ENCODE results near the gene FAM3B. TPM values are rescaled to one million over a fixed set of nuclear protein-coding genes. Genes with fewer than 3 reads are reported as not detected.
A peak's percentile ranks its signal among the peaks of the same experiment; 100 is the strongest.
"Not testable (repeated sequence)": the region's sequence is repeated elsewhere in the genome, so short reads cannot be mapped to it uniquely, and the experiment has no call there.

The FAM3B gene, protein sequence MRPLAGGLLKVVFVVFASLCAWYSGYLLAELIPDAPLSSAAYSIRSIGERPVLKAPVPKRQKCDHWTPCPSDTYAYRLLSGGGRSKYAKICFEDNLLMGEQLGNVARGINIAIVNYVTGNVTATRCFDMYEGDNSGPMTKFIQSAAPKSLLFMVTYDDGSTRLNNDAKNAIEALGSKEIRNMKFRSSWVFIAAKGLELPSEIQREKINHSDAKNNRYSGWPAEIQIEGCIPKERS
- 0.21 TPM in 1 of 2 replicates, not detected in the other for polyA plus RNA-seq (2014; cell fraction: cytosol; rRNA removed)
- polyA plus RNA-seq (2014; cell fraction: nucleus; rRNA removed) = not detected in 2 replicates

DNA sequence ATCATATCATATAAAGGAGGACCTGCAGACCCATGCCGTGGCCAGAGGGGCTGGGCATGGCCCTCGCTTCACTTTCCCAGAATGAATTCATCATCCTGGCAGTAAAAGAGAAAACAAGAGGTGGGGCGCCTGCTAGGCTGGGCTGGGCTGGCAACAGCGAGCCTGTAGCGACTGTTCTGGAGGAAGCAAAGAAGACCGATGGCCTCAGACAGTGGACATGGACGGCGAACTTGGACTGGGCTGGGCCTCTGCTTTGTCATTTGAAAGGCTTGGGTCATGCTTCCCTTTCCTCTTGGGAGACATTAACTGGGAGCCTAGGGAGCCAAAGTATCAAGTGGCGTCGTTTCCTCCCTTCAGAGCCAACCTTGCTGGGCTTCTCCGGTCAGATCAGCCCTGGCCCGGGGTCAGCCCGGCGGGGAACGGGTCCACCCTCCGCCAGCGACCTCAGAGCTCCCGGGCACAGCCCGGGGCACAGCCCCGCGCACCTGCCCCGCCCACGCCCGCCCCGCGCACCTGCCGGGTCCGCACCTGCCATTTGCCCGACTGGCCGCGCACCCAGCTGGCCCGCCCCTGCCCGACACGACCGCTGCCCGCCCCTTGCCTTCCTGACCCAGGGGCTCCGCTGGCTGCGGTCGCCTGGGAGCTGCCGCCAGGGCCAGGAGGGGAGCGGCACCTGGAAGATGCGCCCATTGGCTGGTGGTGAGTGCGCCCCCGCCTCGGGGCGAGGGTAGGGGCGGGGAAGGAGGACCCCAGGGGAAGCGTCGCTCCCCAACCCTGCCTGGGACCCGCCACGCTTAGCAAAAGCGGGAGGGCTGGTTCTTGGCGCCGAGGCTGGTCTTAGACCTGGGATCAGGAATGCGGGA lies at the start of gene FAM3B:
Gene FAM3B (plus strand): TSS at position 602 of the 863 bp plus-strand sequence. CDS start 79 bp downstream, at position 681.
- no peak for DNase-seq (ENCODE audit: low spot score)

DNA sequence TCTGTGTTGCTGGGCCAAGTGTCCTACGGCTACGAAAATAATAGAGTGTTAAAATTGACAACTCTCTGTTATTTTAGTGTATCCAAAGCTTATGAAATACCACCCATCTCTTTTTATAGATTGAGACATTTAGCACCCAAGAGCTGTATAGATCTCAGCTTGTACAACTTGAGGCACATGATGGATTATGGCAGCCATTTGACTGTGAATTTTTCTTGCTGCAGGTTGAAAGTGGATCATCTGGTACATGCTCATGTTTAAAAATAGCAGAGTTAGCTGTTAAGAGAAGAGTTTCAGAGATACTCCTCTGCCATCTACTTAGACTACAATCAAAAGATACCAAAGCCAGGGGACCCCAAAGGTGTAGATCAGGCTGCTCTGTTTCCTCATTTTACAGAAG lies 49.3 kb upstream of the FAM3B start:
- DNase-seq (ENCODE audit: low spot score) = no peak

DNA sequence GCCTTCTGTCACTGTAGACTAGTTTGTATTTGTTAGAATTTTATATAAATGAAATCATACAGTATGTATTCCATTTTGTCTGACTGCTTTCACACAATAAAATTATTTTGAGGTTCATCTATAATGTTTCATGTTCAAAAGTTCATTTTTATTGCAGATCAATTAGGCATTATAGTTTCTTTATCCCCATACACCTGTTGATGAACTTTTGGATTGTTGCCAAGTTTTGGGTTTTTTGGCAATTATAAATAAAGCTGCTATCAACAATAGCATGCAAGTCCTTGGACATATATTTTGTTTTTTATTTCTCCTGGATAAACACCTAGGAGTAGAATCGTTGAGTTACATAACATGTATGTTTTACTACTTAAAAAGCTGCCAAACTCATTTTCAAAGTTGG lies 47.1 kb upstream of the FAM3B start:
- no peak for DNase-seq (ENCODE audit: low spot score)

DNA sequence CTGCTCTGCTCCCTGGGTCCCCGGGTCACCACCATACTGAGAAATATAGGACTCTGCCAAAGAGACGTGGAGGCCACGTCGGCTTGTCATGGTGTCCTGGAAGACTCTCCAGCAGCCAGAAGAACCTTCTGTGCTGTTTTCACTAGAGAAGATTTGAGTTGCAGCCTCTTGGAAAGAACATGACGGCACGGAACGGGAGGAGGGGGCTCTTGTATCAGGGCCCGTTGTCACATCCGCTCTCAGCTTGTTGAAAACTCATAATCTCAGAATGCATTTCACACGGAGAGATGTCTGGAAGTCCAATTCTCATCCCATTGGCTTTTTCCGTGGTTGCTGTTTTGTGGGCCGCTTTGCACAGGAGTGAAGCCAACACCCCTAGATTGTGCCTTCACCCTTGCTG lies 39.4 kb upstream of the FAM3B start:
- DNase-seq (ENCODE audit: low spot score) = no peak

DNA sequence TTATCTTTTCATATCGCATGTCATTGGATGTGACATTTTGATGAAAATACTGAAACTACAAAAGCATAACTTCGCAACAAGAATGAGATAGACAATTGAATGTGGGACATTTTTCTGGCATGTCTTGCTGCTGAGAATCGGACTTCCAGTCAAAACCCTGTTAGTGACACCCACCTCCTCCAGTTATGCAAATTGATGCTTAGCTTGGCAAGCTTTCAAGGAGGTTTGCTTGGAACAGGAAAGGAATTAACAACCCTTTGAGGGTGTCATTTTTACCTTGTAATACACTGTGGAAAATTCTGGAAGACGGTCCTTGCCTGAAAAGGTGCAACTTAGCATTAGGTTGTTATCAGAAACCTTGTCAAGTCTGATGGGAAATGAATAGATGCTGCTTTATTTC lies 38.8 kb upstream of the FAM3B start:
- DNase-seq (ENCODE audit: low spot score) = no peak

DNA sequence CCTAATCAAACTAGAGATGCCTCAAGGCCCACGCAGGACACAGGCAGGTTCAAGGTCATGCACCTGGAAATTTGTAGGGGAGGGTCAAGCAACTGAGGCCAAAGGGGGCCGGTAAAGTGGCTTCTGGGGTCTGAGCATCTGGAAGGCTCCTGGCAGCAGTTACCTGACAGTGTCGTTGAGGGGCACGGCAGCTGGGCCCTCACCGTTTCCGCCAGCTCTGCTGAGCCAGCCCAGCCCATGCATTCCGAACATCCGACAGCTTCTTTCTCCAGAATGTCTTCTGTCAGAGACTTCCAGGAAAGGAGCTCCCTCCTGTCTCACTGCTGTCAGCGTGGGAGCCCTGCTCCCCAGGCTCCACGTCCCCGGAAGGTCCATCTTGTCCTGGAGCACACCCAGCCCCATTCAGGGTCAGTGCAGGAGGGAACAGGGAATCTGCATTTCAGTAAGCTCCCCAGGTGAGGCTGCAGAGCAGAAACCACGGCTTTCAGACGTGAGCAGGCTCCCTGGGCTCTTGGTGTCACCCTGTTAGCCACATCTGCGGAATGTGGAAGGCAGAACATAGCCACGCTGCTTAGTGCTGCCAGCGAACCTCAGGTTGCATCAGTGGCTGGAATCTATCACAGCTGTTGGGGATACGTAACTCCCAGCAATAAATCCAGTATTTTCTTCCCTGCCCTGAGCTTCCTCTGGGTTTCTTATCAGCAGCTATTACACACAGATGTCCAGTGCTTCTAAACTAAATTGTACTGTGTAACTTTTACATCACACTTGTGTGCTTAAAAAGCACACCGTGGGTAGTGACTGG lies 36.3 kb upstream of the FAM3B start:
- no peak for DNase-seq (ENCODE audit: low spot score)

DNA sequence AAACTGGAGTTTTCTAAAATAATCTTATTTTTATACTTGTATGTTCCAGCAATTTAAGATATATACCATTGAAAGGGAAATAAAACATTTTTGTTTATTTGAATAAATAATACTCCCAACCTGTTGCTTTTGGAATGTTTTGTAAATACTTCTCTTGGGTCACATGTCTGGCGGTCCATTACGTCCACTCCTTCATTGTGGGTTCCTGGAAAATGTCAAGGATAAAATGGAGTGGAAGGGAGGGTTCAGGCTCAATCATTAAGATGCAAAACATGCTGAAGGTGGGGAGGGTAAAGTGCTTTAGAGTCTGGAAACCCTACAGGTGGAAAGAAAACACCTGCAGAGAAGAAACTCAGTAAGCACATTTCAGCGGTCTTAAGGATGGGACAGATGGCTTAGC lies 34.2 kb upstream of the FAM3B start:
- DNase-seq (ENCODE audit: low spot score) = no peak

DNA sequence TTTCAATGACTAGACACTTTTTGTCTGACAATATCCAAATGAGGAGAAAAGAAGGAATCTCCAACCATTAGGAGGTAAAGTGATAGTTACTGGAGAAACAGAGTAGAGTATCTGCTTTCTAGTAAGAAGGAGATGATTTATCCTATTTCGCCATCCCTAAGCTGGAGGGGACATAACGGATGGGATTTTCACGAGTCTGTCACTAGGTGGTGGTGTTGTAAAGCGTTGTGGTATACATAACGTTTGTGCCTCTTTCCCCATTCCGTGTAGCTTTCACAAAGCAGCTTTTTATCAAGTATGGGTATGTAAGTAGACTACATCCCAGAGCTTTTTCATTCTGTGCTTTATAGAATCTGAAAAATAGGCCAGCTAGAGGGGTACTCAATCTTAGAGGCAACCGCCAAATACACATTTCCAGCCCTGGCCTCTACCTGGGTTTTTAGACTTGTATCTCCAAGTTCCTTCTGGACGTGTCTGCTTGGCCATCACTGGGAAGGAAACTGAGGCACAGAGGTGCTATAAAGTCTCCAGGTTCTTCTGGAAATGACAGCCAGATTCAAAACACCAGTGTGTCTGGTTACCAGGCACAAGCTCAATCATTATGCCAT lies 33.3 kb upstream of the FAM3B start:
- peak; percentile 21 for DNase-seq (ENCODE audit: low spot score)

DNA sequence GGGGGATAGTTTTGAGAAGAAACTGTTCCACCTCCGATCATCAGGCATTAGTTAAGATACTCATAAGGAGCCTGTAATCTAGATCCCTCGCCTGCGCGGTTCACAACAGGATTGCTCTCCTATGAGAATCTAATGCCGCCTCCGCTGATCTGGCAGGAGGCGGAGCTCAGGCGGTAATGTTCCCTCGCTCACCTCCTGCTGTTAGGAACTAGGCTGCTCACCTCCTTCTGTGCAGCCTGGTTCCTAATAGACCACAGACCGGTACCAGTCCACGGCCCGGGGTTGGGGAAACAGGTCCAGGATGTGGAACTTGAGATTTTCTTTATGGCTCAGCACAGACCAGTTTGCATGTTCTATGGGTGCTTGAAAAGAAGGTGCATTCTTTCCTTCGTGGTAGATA lies 27.2 kb upstream of the FAM3B start:
- DNase-seq (ENCODE audit: low spot score) = no peak

DNA sequence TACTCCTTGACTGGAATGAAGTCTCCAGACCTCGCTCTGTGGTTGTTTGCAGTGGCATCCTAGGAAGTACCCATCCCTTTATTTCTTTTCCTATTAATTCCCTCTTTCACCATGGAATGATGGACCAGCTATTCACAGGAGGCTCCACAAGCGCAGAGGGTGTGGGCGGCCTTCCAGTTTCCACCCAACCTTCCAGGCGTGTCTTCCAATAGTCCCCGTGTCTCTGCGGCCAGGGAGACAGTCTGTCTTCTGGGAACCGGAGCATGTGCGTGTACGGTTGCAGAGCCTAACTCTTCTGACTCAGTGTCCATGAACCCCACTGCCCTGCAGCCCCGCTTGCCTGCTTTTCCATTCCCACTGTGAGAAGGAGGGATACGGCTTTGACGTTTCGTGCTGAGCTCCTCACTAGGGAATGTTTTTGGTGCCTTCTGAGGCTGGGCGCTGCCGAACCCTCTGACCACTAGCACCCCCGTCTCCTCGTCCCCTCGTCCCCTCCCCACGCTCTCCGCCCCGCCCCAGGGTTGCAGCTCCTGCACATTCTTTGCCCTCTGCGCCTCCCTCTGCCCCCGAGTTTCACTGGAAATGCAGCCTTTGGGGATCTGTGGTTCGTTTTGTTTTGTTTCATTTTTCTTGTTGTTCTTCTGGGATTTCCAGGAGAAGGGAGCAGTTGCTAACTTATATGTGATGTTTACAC lies 26.3 kb upstream of the FAM3B start:
- no peak for DNase-seq (ENCODE audit: low spot score)

DNA sequence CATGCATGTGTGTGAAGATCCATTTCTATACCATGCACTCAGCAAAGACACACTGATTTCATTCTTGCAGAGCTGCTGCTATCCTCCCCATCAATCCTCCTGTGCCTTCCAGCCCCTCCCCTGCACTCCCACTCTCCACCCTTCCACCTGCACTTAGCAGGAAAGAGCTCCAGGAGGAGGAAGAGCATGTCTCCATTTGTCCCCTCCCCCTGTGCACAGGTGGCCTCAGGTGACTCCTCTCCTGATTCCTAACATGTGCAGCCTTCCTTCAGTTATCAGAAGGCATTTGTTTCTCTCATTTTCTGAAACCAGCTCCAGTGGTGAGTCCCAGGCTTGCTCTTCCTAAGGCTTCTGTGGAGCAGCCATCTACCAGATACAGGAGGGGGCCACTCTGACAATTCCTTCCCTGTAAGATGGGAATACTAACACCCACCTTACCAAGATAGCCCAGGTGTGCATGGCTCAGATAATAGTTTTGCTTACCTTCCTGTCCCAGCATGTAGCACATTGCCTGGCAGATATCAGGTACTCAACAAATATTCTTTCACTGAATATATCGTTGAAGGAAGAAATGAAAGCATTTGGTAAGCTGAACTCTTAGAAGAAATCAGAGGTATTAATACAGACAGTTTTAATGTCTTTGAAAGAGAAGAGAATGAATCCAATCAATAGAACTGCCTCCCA lies 21.9 kb upstream of the FAM3B start:
- DNase-seq (ENCODE audit: low spot score) = no peak

DNA sequence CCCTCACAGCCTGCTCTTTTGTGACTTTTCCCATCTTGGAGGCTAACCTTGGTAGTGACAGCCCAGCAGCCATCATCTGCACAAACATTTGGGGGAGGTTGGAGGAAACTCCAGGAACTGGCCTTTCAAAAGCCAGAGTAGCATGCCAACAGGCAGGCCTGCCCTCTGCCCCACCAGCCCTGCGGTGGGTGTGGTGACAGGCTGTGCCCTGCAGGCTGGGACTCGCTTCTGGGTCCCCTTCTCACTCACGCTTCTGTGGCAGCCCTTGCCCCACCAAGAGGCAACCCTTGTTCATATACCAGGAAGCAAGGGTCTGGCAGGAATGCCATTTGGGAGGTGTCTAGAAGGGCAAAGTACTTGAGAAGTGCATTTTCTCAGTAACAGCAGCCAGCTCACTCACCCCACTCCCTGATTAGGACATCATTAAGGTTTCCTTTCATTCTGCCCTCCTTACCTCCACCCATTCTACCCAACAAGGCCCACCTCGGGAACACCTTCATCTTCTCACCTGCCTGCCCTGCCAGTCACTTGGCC lies 20.8 kb upstream of the FAM3B start:
- no peak for DNase-seq (ENCODE audit: low spot score)

DNA sequence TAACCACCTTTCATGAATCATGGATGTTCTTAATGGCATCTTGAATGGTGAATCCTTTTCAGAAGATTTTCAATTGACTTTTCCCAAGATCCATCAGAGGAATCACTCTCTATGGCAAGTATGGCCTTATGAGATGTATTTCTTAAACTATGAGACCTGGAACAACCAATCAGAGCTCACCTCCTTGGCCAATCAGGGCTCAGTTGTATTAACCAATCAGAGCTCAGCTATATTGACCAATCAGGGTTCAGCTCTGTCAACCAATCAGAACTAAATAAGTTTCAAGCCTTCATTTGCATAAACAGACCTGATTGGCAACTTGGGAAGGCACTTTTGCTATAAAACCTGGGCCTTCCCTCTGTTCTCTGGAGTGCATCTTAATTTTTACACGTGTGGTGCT lies 13.6 kb upstream of the FAM3B start:
- no peak for DNase-seq (ENCODE audit: low spot score)

DNA sequence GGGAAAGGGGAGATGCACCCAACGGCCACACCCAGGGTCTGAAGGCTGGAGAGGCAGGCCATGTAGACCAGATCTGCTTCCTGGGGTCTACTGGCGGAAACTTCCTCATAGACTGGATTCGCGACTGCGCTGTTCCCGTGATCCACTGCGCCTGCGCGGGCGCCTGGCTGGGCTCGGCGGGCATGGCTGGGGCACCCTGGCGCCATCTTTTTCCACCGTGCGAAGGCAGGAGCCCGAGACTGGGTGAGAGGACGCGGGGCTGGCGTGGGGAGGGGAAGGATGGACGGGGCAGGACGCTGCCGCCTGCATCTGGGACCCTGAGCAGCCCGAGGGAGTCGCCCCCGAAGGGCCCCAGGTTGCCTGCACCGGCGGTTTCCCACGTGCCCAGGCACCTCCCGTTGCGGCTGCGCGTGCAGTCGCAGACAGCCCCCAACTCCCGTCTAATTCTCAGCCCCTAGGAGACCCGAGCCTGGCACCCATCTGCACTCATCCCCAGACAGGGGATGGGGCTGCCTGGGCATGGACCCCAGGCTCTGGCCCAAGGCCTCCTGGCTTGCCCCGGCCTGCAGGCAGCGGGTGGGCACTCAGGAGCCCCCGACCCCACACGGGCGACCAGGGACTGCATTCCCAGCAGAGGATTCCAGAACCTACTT lies 12.4 kb upstream of the FAM3B start:
- DNase-seq (ENCODE audit: low spot score) = no peak

DNA sequence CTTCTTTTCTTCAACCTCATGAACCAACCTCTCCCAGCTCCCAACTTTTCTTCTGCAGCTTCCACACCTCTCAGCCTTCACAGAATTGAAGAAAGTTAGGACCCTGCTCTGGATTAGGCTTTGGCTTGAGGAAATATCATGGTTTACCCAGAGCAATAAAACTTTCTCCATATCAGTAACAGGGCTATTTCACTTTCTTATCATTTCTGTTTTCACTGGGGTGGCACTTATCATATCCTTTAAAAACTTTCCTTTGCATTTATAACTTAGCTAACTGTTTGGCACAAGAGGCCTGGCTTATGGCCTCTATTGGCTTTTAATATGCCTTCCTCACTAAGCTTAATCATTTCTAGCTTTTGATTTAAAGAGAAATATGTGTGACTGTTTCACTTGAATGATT lies 9.4 kb upstream of the FAM3B start:
- DNase-seq (ENCODE audit: low spot score) = no peak

DNA sequence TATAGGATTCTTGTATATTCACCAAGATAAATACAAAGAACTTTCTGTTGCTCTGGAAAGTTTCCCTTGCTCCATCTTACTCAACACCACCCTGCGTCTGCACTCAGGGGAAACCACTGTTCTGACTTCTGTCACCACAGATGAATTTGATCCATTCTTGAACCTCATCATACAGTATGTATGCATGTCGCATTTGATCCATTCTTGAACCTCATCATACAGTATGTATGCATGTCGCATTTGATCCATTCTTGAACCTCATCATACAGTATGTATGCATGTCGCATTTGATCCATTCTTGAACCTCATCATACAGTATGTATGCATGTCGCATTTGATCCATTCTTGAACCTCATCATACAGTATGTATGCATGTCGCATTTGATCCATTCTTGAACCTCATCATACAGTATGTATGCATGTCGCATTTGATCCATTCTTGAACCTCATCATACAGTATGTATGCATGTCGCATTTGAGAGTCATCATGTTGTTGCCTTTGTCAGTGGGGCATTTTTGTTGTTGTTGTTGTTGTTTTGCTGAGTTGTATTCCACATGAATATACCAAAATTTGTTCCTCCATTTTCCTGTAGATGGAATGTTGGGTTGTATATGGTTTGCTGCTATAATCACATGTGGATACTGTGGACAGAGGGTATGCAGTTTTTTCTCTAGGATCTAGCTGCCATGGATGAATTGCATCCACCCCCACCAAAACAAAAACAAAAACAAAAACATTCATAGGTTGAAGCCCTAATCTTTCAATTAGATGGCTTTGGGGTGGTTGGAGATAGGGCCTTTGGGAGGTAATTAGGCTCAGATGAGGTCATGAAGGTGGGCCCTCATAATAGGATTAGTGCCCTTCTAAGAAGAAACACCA lies 3.1 kb upstream of the FAM3B start:
- DNase-seq (ENCODE audit: low spot score) = not testable (repeated sequence)

DNA sequence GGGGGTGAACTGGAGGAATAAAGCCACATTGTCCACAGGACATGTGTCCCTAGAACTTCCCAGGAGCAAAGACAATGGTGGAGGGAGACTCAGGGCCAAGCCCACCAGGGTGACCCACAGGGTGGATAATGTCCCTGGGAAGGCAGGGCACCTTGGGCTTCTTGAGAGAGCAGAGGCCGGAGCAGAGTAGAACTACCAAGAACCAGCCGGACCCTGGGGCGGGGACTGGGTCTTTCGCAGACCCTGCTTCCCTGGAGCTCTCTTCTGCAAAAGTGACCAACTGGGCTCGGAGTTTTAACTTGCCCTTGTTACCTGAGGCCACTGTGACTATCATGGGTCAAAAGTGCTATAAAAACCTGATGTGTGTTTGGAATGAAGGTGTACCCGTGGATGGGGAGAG lies 875 bp upstream of the FAM3B start:
- DNase-seq (ENCODE audit: low spot score) = no peak

DNA sequence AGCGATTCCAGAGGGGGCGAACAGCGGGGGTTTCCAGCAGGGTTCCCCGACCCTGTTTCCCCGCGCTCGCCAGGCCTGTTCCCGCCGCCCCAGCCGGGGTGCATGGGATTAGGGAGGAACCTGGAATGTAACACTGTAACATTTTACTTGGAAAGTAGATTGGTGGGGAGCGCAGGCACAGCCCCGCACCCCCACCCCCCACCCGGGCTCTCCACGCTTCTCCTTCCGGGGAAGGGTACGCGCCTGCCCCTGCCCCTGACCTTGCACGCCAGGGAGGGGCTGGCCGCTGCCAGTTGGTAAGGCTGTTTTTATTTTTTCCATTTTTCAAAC lies 427 bp downstream of the FAM3B start:
- no peak for DNase-seq (ENCODE audit: low spot score)

DNA sequence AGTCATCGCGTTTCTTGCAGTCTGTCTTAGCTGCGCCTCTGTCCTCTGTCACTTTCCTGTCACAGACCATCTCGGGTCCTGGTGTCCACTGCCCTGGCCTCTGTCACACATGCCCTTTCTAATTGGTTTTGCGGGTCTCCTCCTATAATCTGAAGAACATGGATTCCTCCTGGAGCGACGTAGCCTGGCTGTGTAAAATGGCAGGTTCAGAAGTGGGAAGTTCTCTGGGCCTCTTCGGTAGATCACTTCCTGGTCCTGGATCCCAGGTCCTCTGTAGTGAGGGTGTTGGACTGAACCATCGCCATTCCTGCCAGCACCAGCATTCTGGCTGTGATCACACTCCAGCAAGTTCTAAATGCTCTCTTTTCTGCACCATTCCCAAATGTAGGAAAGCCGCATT lies 857 bp downstream of the FAM3B start:
- no peak for DNase-seq (ENCODE audit: low spot score)

Data from SK-N-DZ (cell line).